CD14-positive monocyte (primary cell): ENCODE data around the gene TPM1. TPM values are rescaled to one million over a fixed set of nuclear protein-coding genes. Genes with fewer than 3 reads are reported as not detected.
A peak's percentile ranks its signal among the peaks of the same experiment; 100 is the strongest.

Experiments
- DNase-seq, 3 donors: peaks; one replicate each; pipeline ENCODE4 v3.0.0-alpha.2; 2011 to 2022
- H2AFZ ChIP-seq: 2 replicates; pipeline ENCODE4 v1.6.0; 2012; ENCODE audit warnings: mild to moderate bottlenecking, low read depth, low read length, inconsistent platforms; ENCODE audit not compliant: insufficient read depth, poor library complexity, severe bottlenecking
- H3K27ac ChIP-seq, 2 donors: 1 replicate in 1 of 2; 2 replicates in 1 of 2; pipeline ENCODE4 v1.5.1; 2012 to 2013; ENCODE audit warnings: low read length in 2 of 2, control low read depth in 1 of 2, inconsistent platforms in 1 of 2, low read depth in 1 of 2, mild to moderate bottlenecking in 1 of 2
- H3K27me3 ChIP-seq, 2 donors: one replicate each; pipeline versions ENCODE4 v1.6.0 to v1.6.1; 2011 to 2013; ENCODE audit warnings: low read length in 2 of 2; ENCODE audit not compliant: control insufficient read depth in 2 of 2, insufficient read depth in 2 of 2
- H3K36me3 ChIP-seq, 2 donors: replicated peaks in 1 of 2; 1 replicate in 1 of 2; 2 replicates in 1 of 2; pipeline versions ENCODE4 v1.5.1 to v1.6.1; 2012 to 2013; ENCODE audit warnings: low read length in 2 of 2, control low read depth in 1 of 2, inconsistent platforms in 1 of 2, mild to moderate bottlenecking in 1 of 2; ENCODE audit not compliant: insufficient read depth in 2 of 2, control insufficient read depth in 1 of 2
- H3K4me1 ChIP-seq, 2 donors: 1 replicate in 1 of 2; 2 replicates in 1 of 2; pipeline versions ENCODE4 v1.5.1 to v1.6.1; 2012 to 2013; ENCODE audit warnings: low read length in 2 of 2, control low read depth in 1 of 2, inconsistent platforms in 1 of 2, mild to moderate bottlenecking in 1 of 2, moderate library complexity in 1 of 2; ENCODE audit not compliant: insufficient read depth in 2 of 2, control insufficient read depth in 1 of 2
- H3K4me2 ChIP-seq: replicated peaks from 2 replicates; pipeline ENCODE3; 2012; ENCODE audit warnings: low read length, moderate library complexity, mild to moderate bottlenecking; ENCODE audit not compliant: poor library complexity, severe bottlenecking; ENCODE audit errors: extremely low read depth
- H3K4me3 ChIP-seq, 3 experiments: fragments of 200-600 bp in 1 of 3; sonication (generic) in 1 of 3; replicated peaks in 1 of 3; 1 replicate in 2 of 3; 2 replicates in 1 of 3; pipeline ENCODE4 v1.5.1; 2011 to 2013; ENCODE audit warnings: low read length in 3 of 3, mild to moderate bottlenecking in 3 of 3, control low read depth in 2 of 3, low read depth in 2 of 3, inconsistent platforms in 1 of 3, moderate library complexity in 1 of 3
- H3K79me2 ChIP-seq: 2 replicates; pipeline ENCODE4 v1.6.0; 2012; ENCODE audit warnings: mild to moderate bottlenecking, control low read depth, inconsistent platforms, low read length, moderate library complexity; ENCODE audit not compliant: insufficient read depth
- H3K9ac ChIP-seq: 2 replicates; pipeline ENCODE4 v1.6.0; 2017; ENCODE audit warnings: low read length, mild to moderate bottlenecking; ENCODE audit not compliant: insufficient read depth, poor library complexity, severe bottlenecking
- H3K9me3 ChIP-seq, 2 donors: replicated peaks in 1 of 2; 1 replicate in 1 of 2; 2 replicates in 1 of 2; pipeline versions ENCODE4 v1.5.1 to v1.6.1; 2012 to 2013; ENCODE audit warnings: low read length in 2 of 2, control low read depth in 1 of 2; ENCODE audit not compliant: control insufficient read depth in 1 of 2, insufficient read depth in 1 of 2
- H4K20me1 ChIP-seq: 2 replicates; pipeline ENCODE4 v1.6.0; 2012; ENCODE audit warnings: mild to moderate bottlenecking, low read length, control low read depth, moderate library complexity; ENCODE audit not compliant: insufficient read depth
- H3K27ac Mint-ChIP-seq, 7 donors: one replicate each; pipeline ENCODE4 v1.8.0; 2020; ENCODE audit warnings: mild to moderate bottlenecking in 7 of 7, mixed read lengths in 7 of 7, moderate library complexity in 6 of 7, inconsistent platforms in 2 of 7
- H3K27me3 Mint-ChIP-seq, 3 donors: one replicate each; pipeline ENCODE4 v1.8.0; 2021 to 2022; ENCODE audit warnings: low read depth in 3 of 3, mild to moderate bottlenecking in 3 of 3, mixed read lengths in 3 of 3, moderate library complexity in 3 of 3, inconsistent platforms in 1 of 3
- H3K36me3 Mint-ChIP-seq, 2 donors: one replicate each; pipeline ENCODE4 v1.8.0; 2020; ENCODE audit warnings: mixed read lengths in 2 of 2, inconsistent platforms in 1 of 2, mild to moderate bottlenecking in 1 of 2
- H3K4me1 Mint-ChIP-seq: one replicate; pipeline ENCODE4 v1.8.0; 2020; ENCODE audit warnings: mild to moderate bottlenecking, mixed read lengths
- H3K4me3 Mint-ChIP-seq, 2 donors: one replicate each; pipeline ENCODE4 v1.8.0; 2020; ENCODE audit warnings: mild to moderate bottlenecking in 2 of 2, mixed read lengths in 2 of 2, moderate library complexity in 1 of 2
- H3K9me3 Mint-ChIP-seq, 7 donors: one replicate each; pipeline ENCODE4 v1.8.0; 2020 to 2022; ENCODE audit warnings: mixed read lengths in 7 of 7, mild to moderate bottlenecking in 6 of 7, moderate library complexity in 6 of 7, inconsistent platforms in 2 of 7
- CTCF ChIP-seq: fragments of 200-600 bp; IDR thresholded peaks from one replicate; pipeline ENCODE4 v1.8.0; 2022; ENCODE audit warnings: antibody characterized with exemption, mild to moderate bottlenecking
- WGBS: methylation state at CpG from one replicate; pipeline ENCODE4 v1.1.5; 2013; ENCODE audit warnings: missing lambda C conversion rate; ENCODE audit not compliant: insufficient coverage; 5-methylcytosine and 5-hydroxymethylcytosine counted together
- intact Hi-C, 2 donors: fragments of 100-400 bp; cut with micrococcal nuclease; formaldehyde crosslinking; loops; one replicate each; pipeline versions ENCODE4 v1.15.0 to v1.15.1; 2023
- polyA plus RNA-seq, 3 donors: library from polyadenylated mRNA; depleted of rRNA in 1 of 3; unstranded in 2 of 3; stranded (reverse) in 1 of 3; fragments of 300-500 nt in 2 of 3; fragments of >200 nt in 1 of 3; fragmentation: Illumina TruSeq in 2 of 3; gene quantifications; 1 replicate in 2 of 3; 2 replicates in 1 of 3; pipeline ENCODE4 v1.2.3, GENCODE V29; 2012 to 2021

Gene TPM1
- polyA plus RNA-seq, 3 donors: 11.7 to 15.9 (median 11.9) TPM

- no peaks in the 10 kb centered on the region for H3K36me3 ChIP-seq
- H3K4me3 ChIP-seq: no peak overlapping the region
- peak overlapping the region in 1 of 7 donors; percentile 59 for H3K27ac Mint-ChIP-seq
- H3K4me2 ChIP-seq: no peak overlapping the region
- intact Hi-C loops: no loop called here
- TF ChIP-seq CTCF: no peak
- peaks cover 0 to 2% of the 10 kb centered on the region in 2 donors for H3K27me3 ChIP-seq
- peaks cover 0 to 1% of the 10 kb centered on the region in 2 donors for H3K36me3 Mint-ChIP-seq
- no peak overlapping the region for H3K9ac ChIP-seq
- H3K9me3 Mint-ChIP-seq: peaks cover 0 to 3% (median 0%) of the 10 kb centered on the region in 7 donors
- peaks cover 5 to 8% (median 7%) of the 10 kb centered on the region in 3 donors for H3K27me3 Mint-ChIP-seq
- peaks cover 18% of the 10 kb centered on the region for H3K4me1 Mint-ChIP-seq
- no peak overlapping the region for H3K27ac ChIP-seq
- no peaks in the 10 kb centered on the region for H3K79me2 ChIP-seq
- WGBS: 89% methylated on average over 3 of the region's 6 CpGs
- no peaks in the 10 kb centered on the region for H4K20me1 ChIP-seq
- H2AFZ ChIP-seq: no peak overlapping the region
- H3K9me3 ChIP-seq: no peaks in the 10 kb centered on the region
- H3K4me3 Mint-ChIP-seq: no peak overlapping the region
- no peak for DNase-seq
- peaks cover 14% of the 10 kb centered on the region in 2 donors for H3K4me1 ChIP-seq
Observed at GRCh38 chr15:63025460-63025859, 17.1 kb upstream of the TPM1 start.

GRCh38 chr15:63027646-63028045 is 14.9 kb upstream of the TPM1 start:
- no CpG with 5 or more reads among the region's 2 CpGs for WGBS
- peaks cover 5 to 11% (median 7%) of the 10 kb centered on the region in 3 donors for H3K27me3 Mint-ChIP-seq
- no peak overlapping the region for H3K9ac ChIP-seq
- H3K4me2 ChIP-seq: no peak overlapping the region
- H3K4me3 ChIP-seq: no peak overlapping the region
- H3K27ac ChIP-seq: no peak overlapping the region
- H4K20me1 ChIP-seq: no peaks in the 10 kb centered on the region
- peaks cover 20% of the 10 kb centered on the region in 2 donors for H3K4me1 ChIP-seq
- H3K79me2 ChIP-seq: no peaks in the 10 kb centered on the region
- no peaks in the 10 kb centered on the region for H3K36me3 ChIP-seq
- H3K36me3 Mint-ChIP-seq: peaks cover 0 to 1% of the 10 kb centered on the region in 2 donors
- H3K4me3 Mint-ChIP-seq: no peak overlapping the region
- H3K27ac Mint-ChIP-seq: peak overlapping the region in 1 of 7 donors; percentile 5
- no peak overlapping the region for H2AFZ ChIP-seq
- H3K9me3 ChIP-seq: no peaks in the 10 kb centered on the region
- DNase-seq: no peak
- peaks cover 0 to 3% (median 0%) of the 10 kb centered on the region in 7 donors for H3K9me3 Mint-ChIP-seq
- no peak for TF ChIP-seq CTCF
- H3K27me3 ChIP-seq: peaks cover 0 to 2% of the 10 kb centered on the region in 2 donors
- intact Hi-C loops: no loop called here
- H3K4me1 Mint-ChIP-seq: peaks cover 24% of the 10 kb centered on the region
